ENCODE data around the gene PCSK1. TPM values are rescaled to one million over a fixed set of nuclear protein-coding genes. Genes with fewer than 3 reads are reported as not detected.

The PCSK1 gene
- total RNA-seq (1 to 10 TPM in 3 of 4 donors, under 1 TPM in 1; 0.68 to 2.2 (median 1.8) TPM), polyA plus RNA-seq (1 to 10 TPM in 1 of 3 donors, under 1 TPM in 2; 0.60 to 1.7 (median 0.69) TPM)

DNA sequence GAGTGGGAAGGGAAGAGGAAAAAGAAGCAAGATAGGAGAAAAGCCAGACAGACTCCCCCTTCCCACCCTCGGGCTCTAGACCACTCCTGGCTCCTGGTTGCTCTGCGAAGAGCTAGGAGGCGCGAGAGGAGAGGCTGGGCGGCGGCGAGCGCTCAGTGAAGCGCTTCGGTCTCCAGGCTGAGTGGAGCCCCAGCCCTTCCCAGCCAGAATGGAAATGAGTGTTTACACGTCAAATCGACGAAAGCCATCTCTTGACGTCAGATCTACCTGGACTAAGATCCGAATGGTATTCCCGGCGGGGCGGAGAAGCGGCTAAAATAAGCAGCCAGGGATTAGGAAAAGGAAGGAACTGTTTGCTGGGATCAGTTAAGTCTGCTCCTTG is at the start of gene PCSK1:
PCSK1 (minus strand) TSS at position 183 of the 382 bp plus-strand sequence. CDS start 206 bp downstream, outside the sequence.
- intact Hi-C loops (cut with DNase I), result no loop called here
- Histone ChIP-seq H3K27ac (no peak within 1 kb of the TSS), H3K27me3 (peaks cover 13 to 62% (median 32%) of the 10 kb centered on the region in 3 donors), H3K4me1 (peaks cover 0 to 24% (median 21%) of the 10 kb centered on the region in 4 donors), H3K36me3 (no peaks in the 10 kb centered on the region), H3K9me3 (no peaks in the 10 kb centered on the region), H3K4me3 (peak within 1 kb of the TSS in 1 of 4 donors; percentile 10)
- WGBS, 2 donors, result 7 to 26% methylated on average over 19 of the region's 19 CpGs
- no peak for DNase-seq
- TF ChIP-seq EP300 (IDR thresholded peaks at IDR 0.05) (no peak), POLR2AphosphoS5 (IDR thresholded peaks at IDR 0.05) (no peak), POLR2A (IDR thresholded peaks at IDR 0.05) (no peak)
- TF ChIP-seq, protein P1, sequence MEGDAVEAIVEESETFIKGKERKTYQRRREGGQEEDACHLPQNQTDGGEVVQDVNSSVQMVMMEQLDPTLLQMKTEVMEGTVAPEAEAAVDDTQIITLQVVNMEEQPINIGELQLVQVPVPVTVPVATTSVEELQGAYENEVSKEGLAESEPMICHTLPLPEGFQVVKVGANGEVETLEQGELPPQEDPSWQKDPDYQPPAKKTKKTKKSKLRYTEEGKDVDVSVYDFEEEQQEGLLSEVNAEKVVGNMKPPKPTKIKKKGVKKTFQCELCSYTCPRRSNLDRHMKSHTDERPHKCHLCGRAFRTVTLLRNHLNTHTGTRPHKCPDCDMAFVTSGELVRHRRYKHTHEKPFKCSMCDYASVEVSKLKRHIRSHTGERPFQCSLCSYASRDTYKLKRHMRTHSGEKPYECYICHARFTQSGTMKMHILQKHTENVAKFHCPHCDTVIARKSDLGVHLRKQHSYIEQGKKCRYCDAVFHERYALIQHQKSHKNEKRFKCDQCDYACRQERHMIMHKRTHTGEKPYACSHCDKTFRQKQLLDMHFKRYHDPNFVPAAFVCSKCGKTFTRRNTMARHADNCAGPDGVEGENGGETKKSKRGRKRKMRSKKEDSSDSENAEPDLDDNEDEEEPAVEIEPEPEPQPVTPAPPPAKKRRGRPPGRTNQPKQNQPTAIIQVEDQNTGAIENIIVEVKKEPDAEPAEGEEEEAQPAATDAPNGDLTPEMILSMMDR (IDR thresholded peaks at IDR 0.05), result no peak

DNA sequence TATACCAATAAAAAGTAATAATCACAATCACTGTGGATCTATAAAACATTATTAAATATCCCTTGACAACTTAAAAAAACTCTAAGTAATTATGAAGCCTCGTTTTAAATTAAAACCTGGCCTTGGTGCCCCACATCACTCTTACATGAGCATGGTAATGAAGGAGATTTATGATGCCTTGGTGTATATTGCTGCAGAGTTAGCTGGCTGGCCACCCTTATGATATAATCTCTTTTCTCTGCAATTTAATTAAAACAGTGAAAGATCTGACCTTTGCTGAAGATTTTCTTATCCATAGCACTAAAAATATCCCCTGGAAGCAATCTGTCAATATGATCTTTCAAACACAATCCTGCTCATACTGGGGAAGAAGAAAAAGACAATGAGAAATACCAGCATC is 48.8 kb upstream of the PCSK1 start:
- TF ChIP-seq POLR2A (IDR thresholded peaks at IDR 0.05), result no peak
- TF ChIP-seq, protein P1 (IDR thresholded peaks at IDR 0.05), result no peak
- no peak for TF ChIP-seq EP300 (IDR thresholded peaks at IDR 0.05)
- TF ChIP-seq POLR2AphosphoS5 (IDR thresholded peaks at IDR 0.05), result no peak
- intact Hi-C loops (cut with DNase I), result no loop called here

DNA sequence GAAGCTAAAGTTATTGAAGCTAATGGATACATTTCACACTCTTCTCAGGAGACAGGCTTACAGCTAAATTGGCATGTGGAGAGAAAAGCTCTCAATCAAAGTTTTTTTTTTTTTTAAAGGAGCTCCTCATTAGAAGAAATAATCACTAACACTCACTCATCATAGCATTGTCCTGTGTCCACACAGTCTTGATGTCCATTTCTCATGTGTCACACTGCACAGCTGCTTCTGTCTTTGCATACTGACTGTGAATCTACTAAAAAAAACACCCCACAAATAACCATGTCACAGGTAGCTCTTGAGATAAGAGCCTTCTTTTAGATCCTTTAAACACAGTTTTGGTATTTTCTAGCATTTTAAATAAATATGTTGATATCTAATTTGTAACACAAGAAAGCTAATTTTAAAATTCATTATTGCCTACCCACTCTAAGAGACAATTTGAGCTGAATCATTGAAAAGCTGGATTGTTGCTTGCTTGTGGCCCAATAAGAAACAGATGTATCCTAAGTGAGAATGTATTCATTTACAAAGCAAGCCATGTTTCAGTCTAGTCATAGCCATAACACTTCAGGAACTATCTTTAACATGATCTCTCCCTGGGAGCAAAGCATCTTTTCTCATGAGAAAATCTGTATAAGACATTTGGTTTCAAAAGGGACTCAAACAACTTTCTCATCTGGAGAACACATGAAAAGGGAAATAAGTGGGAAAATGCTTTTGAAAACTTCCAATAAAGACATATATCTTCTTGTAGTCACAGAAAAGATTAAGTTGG is 48.1 kb upstream of the PCSK1 start:
- no peak for DNase-seq
- Histone ChIP-seq H3K27me3 (no peaks in the 10 kb centered on the region), H3K27ac (no peak overlapping the region), H3K9me3 (no peaks in the 10 kb centered on the region), H3K4me1 (no peaks in the 10 kb centered on the region), H3K4me3 (no peak overlapping the region), H3K36me3 (no peaks in the 10 kb centered on the region)
- TF ChIP-seq, protein P1 (IDR thresholded peaks at IDR 0.05), result no peak
- TF ChIP-seq POLR2AphosphoS5 (IDR thresholded peaks at IDR 0.05) (no peak), POLR2A (IDR thresholded peaks at IDR 0.05) (no peak), EP300 (IDR thresholded peaks at IDR 0.05) (no peak)
- intact Hi-C loops (cut with DNase I), result no loop called here

More for the DNA sequence above, 48.8 kb upstream of the PCSK1 start:
- H3K27me3 ChIP-seq, result no peaks in the 10 kb centered on the region
- no peak overlapping the region for H3K27ac ChIP-seq
- no peaks in the 10 kb centered on the region for H3K4me1 ChIP-seq
- 10 to 25% methylated on average over 1 of the region's 1 CpG for WGBS, 2 donors
- no peaks in the 10 kb centered on the region for H3K9me3 ChIP-seq
- H3K4me3 ChIP-seq, result no peak overlapping the region
- no peak for DNase-seq
- no peaks in the 10 kb centered on the region for H3K36me3 ChIP-seq

DNA sequence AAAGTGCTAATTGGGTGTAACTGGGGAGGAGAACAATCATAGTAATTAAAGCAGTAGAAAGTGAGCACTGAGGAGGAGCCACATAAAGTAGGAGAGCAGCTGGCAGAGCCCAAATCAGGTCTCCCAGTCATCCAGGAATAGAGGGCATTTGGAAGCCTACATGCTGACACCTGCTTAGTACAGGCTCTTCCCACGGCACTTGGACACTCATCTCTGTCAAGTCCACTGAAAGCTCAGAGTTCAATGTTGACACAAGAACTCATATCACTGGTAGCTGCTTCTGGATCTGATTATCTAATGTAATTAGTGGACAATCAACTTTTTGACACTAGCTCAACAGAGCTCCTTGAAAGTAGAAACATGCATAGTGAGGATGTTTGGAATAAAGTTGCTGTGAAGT is 45.9 kb upstream of the PCSK1 start:
- H3K9me3 ChIP-seq, result no peaks in the 10 kb centered on the region
- no peaks in the 10 kb centered on the region for H3K27me3 ChIP-seq

More for the DNA sequence above, 45.9 kb upstream of the PCSK1 start:
- DNase-seq, result no peak
- Histone ChIP-seq H3K27ac (no peak overlapping the region), H3K36me3 (no peaks in the 10 kb centered on the region), H3K4me1 (no peaks in the 10 kb centered on the region), H3K4me3 (no peak overlapping the region)
- no peak for TF ChIP-seq POLR2A (IDR thresholded peaks at IDR 0.05)
- no peak for TF ChIP-seq EP300 (IDR thresholded peaks at IDR 0.05)
- TF ChIP-seq, protein P1 (IDR thresholded peaks at IDR 0.05), result no peak
- no peak for TF ChIP-seq POLR2AphosphoS5 (IDR thresholded peaks at IDR 0.05)
- intact Hi-C loops (cut with DNase I), result no loop called here
- WGBS, 2 donors, result 48 to 72% methylated on average over 1 of the region's 1 CpG

Measured in sigmoid colon (tissue), 7 donors.